Trophoblast cell (in vitro differentiated cells and primary cell): ENCODE measurements around the gene SLC10A7.

ENCODE experiments used
- DNase-seq, 2 donors: peaks; one replicate each; pipeline ENCODE4 v3.0.0-alpha.2; 2016
- H2AFZ ChIP-seq: 2 replicates; pipeline ENCODE4 v1.6.1; 2013; ENCODE audit warnings: low read length, moderate library complexity, mild to moderate bottlenecking; ENCODE audit not compliant: insufficient read depth, poor library complexity
- H2AK5ac ChIP-seq: 2 replicates; pipeline ENCODE4 v1.6.1; 2013; ENCODE audit warnings: mild to moderate bottlenecking, low read length
- H2BK120ac ChIP-seq: 2 replicates; pipeline ENCODE4 v1.6.1; 2013; ENCODE audit warnings: low read length, mild to moderate bottlenecking, moderate library complexity; ENCODE audit not compliant: insufficient read depth, poor library complexity
- H2BK12ac ChIP-seq: 2 replicates; pipeline ENCODE4 v1.6.1; 2013; ENCODE audit warnings: mild to moderate bottlenecking, low read length, moderate library complexity
- H2BK5ac ChIP-seq: 2 replicates; pipeline ENCODE4 v1.6.1; 2013; ENCODE audit warnings: low read length, low read depth, moderate library complexity, mild to moderate bottlenecking; ENCODE audit not compliant: poor library complexity
- H3K14ac ChIP-seq: 2 replicates; pipeline ENCODE4 v1.6.1; 2013; ENCODE audit warnings: mild to moderate bottlenecking, low read length
- H3K18ac ChIP-seq: 2 replicates; pipeline ENCODE4 v1.6.1; 2013; ENCODE audit warnings: mild to moderate bottlenecking, low read length
- H3K23ac ChIP-seq: 2 replicates; pipeline ENCODE4 v1.6.1; 2013; ENCODE audit warnings: low read length
- H3K27ac ChIP-seq: 2 replicates; pipeline ENCODE4 v1.5.1; 2013; ENCODE audit warnings: low read depth, mild to moderate bottlenecking, inconsistent platforms, low read length, moderate library complexity
- H3K27me3 ChIP-seq: 2 replicates; pipeline ENCODE4 v1.6.1; 2013; ENCODE audit warnings: inconsistent platforms, mild to moderate bottlenecking, low read length, moderate library complexity; ENCODE audit not compliant: insufficient read depth
- H3K36me3 ChIP-seq, 2 experiments: 1 replicate in 1 of 2; 2 replicates in 1 of 2; pipeline ENCODE4 v1.6.1; 2013; ENCODE audit warnings: low read length in 2 of 2, mild to moderate bottlenecking in 2 of 2, moderate library complexity in 1 of 2; ENCODE audit not compliant: insufficient read depth in 2 of 2, control insufficient read depth in 1 of 2
- H3K4ac ChIP-seq: 2 replicates; pipeline ENCODE4 v1.6.1; 2013; ENCODE audit warnings: low read depth, mild to moderate bottlenecking, low read length, moderate library complexity
- H3K4me1 ChIP-seq, 2 experiments: 1 replicate in 1 of 2; 2 replicates in 1 of 2; pipeline ENCODE4 v1.6.1; 2013; ENCODE audit warnings: low read length in 2 of 2, mild to moderate bottlenecking in 2 of 2, moderate library complexity in 1 of 2; ENCODE audit not compliant: insufficient read depth in 2 of 2, control insufficient read depth in 1 of 2
- H3K4me2 ChIP-seq: 2 replicates; pipeline ENCODE4 v1.6.1; 2013; ENCODE audit warnings: inconsistent platforms, mild to moderate bottlenecking, low read length, moderate library complexity
- H3K4me3 ChIP-seq: 2 replicates; pipeline ENCODE4 v1.5.1; 2013; ENCODE audit warnings: mild to moderate bottlenecking, low read depth, low read length, inconsistent platforms
- H3K79me1 ChIP-seq: one replicate; pipeline ENCODE4 v1.6.1; 2013; ENCODE audit warnings: low read length
- H3K79me2 ChIP-seq: 2 replicates; pipeline ENCODE4 v1.6.1; 2013; ENCODE audit warnings: low read length, mild to moderate bottlenecking; ENCODE audit not compliant: control insufficient read depth, insufficient read depth, poor library complexity
- H3K9ac ChIP-seq: 2 replicates; pipeline ENCODE4 v1.6.1; 2013; ENCODE audit warnings: mild to moderate bottlenecking, low read length
- H3K9me3 ChIP-seq: 2 replicates; pipeline ENCODE4 v1.6.1; 2013; ENCODE audit warnings: low read depth, mild to moderate bottlenecking, control low read depth, inconsistent platforms, low read length; ENCODE audit not compliant: insufficient read depth
- H4K12ac ChIP-seq: 2 replicates; pipeline ENCODE4 v1.6.1; 2013; ENCODE audit warnings: low read depth, mild to moderate bottlenecking, low read length, moderate library complexity
- H4K8ac ChIP-seq: 2 replicates; pipeline ENCODE4 v1.6.1; 2013; ENCODE audit warnings: low read depth, mild to moderate bottlenecking, low read length, moderate library complexity
- H4K91ac ChIP-seq: one replicate; pipeline ENCODE4 v1.6.1; 2013; ENCODE audit warnings: low read depth, mild to moderate bottlenecking, low read length, moderate library complexity
- WGBS: extraction: QIAGEN DNeasy Blood & Tissue Kit; methylation state at CpG from one replicate; pipeline ENCODE4 v1.1.7; 2013; ENCODE audit warnings: missing lambda C conversion rate; ENCODE audit not compliant: insufficient read length, insufficient coverage; ENCODE audit errors: extremely low coverage; 5-methylcytosine and 5-hydroxymethylcytosine counted together

SLC10A7 gene

GRCh38 chr4:146292508-146292907 lies 229.2 kb downstream of the SLC10A7 start:
- no peak overlapping the region for H3K27ac ChIP-seq
- DNase-seq: no peak
- no peaks in the 10 kb centered on the region for H3K27me3 ChIP-seq
- no peaks in the 10 kb centered on the region for H3K36me3 ChIP-seq
- no peak overlapping the region for H3K4me3 ChIP-seq
- H3K4ac ChIP-seq: no peak overlapping the region
- H3K9ac ChIP-seq: no peak overlapping the region
- no peak overlapping the region for H4K8ac ChIP-seq
- H2BK120ac ChIP-seq: no peak overlapping the region
- no peak overlapping the region for H2BK12ac ChIP-seq
- no peak overlapping the region for H3K4me2 ChIP-seq
- no CpG with 5 or more reads among the region's 2 CpGs for WGBS
- no peak overlapping the region for H4K12ac ChIP-seq
- no peak overlapping the region for H4K91ac ChIP-seq
- H3K14ac ChIP-seq: no peak overlapping the region
- H2AK5ac ChIP-seq: no peak overlapping the region
- no peak overlapping the region for H3K23ac ChIP-seq
- H3K79me2 ChIP-seq: no peaks in the 10 kb centered on the region
- H3K4me1 ChIP-seq: no peaks in the 10 kb centered on the region
- no peak overlapping the region for H3K18ac ChIP-seq
- H3K9me3 ChIP-seq: no peaks in the 10 kb centered on the region
- no peak overlapping the region for H2BK5ac ChIP-seq
- no peaks in the 10 kb centered on the region for H3K79me1 ChIP-seq
- H2AFZ ChIP-seq: no peak overlapping the region

- Histone ChIP-seq H3K27ac (no peak overlapping the region), H3K4ac (no peak overlapping the region), H4K12ac (no peak overlapping the region), H3K23ac (no peak overlapping the region), H2AK5ac (no peak overlapping the region), H3K4me1 (no peaks in the 10 kb centered on the region), H3K18ac (no peak overlapping the region), H3K9ac (no peak overlapping the region), H4K8ac (no peak overlapping the region), H3K9me3 (no peaks in the 10 kb centered on the region), H2AFZ (no peak overlapping the region), H2BK5ac (no peak overlapping the region), H2BK120ac (no peak overlapping the region), H4K91ac (no peak overlapping the region), H3K79me2 (no peaks in the 10 kb centered on the region), H3K14ac (no peak overlapping the region), H2BK12ac (no peak overlapping the region), H3K36me3 (no peaks in the 10 kb centered on the region), H3K79me1 (no peaks in the 10 kb centered on the region), H3K4me2 (no peak overlapping the region), H3K4me3 (no peak overlapping the region), H3K27me3 (no peaks in the 10 kb centered on the region)
- whole genome bisulfite sequencing: no CpG with 5 or more reads among the region's 1 CpG
- DNase-seq: no peak
Measured at GRCh38 chr4:146291313-146291712, 230.4 kb downstream of the SLC10A7 start.

DNA sequence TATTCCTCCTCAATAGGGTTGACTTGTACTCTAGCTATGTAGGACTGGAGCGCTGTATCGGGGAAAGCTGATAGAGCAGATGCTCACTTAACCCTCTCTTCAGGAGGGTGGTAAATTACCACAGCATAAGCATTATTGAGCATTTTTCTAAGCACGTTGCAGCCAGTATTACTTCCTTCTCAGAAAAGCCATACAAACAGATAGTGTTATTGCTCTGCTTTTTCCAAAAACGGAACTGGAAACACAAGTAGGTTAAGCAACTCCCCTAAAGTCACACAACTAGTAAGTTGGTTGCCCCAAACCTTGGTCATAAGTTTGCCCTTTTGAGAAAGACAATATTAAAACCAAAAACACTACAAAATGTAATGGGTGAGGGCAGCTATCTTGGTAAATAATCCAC lies 233.5 kb downstream of the SLC10A7 start:
- Histone ChIP-seq H2AK5ac (no peak overlapping the region), H3K18ac (no peak overlapping the region), H3K27me3 (no peaks in the 10 kb centered on the region), H3K36me3 (no peaks in the 10 kb centered on the region), H3K4me3 (no peak overlapping the region), H3K14ac (no peak overlapping the region), H4K8ac (no peak overlapping the region), H3K9me3 (no peaks in the 10 kb centered on the region), H3K79me1 (no peaks in the 10 kb centered on the region), H3K27ac (no peak overlapping the region), H4K91ac (no peak overlapping the region), H3K9ac (no peak overlapping the region), H2AFZ (no peak overlapping the region), H4K12ac (no peak overlapping the region), H3K4me2 (no peak overlapping the region), H3K4me1 (no peaks in the 10 kb centered on the region), H2BK5ac (no peak overlapping the region), H3K79me2 (no peaks in the 10 kb centered on the region), H3K4ac (no peak overlapping the region), H2BK120ac (no peak overlapping the region), H3K23ac (no peak overlapping the region), H2BK12ac (no peak overlapping the region)
- no peak for DNase-seq
- no CpG with 5 or more reads among the region's 4 CpGs for WGBS

GRCh38 chr4:146285037-146285436 lies 236.7 kb downstream of the SLC10A7 start:
- H3K18ac ChIP-seq: no peak overlapping the region
- H3K9me3 ChIP-seq: no peaks in the 10 kb centered on the region
- no peak overlapping the region for H3K14ac ChIP-seq
- H2BK12ac ChIP-seq: no peak overlapping the region
- no peaks in the 10 kb centered on the region for H3K27me3 ChIP-seq
- no peak overlapping the region for H2BK120ac ChIP-seq
- no peaks in the 10 kb centered on the region for H3K36me3 ChIP-seq
- no peak overlapping the region for H3K9ac ChIP-seq
- H4K8ac ChIP-seq: no peak overlapping the region
- H4K12ac ChIP-seq: no peak overlapping the region
- no peak overlapping the region for H3K4me3 ChIP-seq
- no peaks in the 10 kb centered on the region for H3K79me1 ChIP-seq
- DNase-seq: no peak
- no peaks in the 10 kb centered on the region for H3K79me2 ChIP-seq
- H3K4me2 ChIP-seq: no peak overlapping the region
- H2BK5ac ChIP-seq: no peak overlapping the region
- H3K4me1 ChIP-seq: no peaks in the 10 kb centered on the region
- H2AFZ ChIP-seq: no peak overlapping the region
- no peak overlapping the region for H3K4ac ChIP-seq
- H2AK5ac ChIP-seq: no peak overlapping the region
- no peak overlapping the region for H4K91ac ChIP-seq
- no peak overlapping the region for H3K27ac ChIP-seq
- no peak overlapping the region for H3K23ac ChIP-seq
